Endodermal cell (in vitro differentiated cells): ENCODE results near the gene MICAL3. TPM values are rescaled to one million over a fixed set of nuclear protein-coding genes. Genes with fewer than 3 reads are reported as not detected.

Experiments
- DNase-seq: peaks from one replicate; pipeline ENCODE4 v3.0.0-alpha.2; 2017
- H3K27ac ChIP-seq: 2 replicates; pipeline ENCODE4 v1.5.1; 2013; ENCODE audit warnings: mild to moderate bottlenecking, low read depth, low read length, moderate library complexity
- H3K27me3 ChIP-seq: 2 replicates; pipeline ENCODE4 v1.6.1; 2013; ENCODE audit warnings: mild to moderate bottlenecking, low read length, moderate library complexity; ENCODE audit not compliant: insufficient read depth, control insufficient read depth, poor library complexity, severe bottlenecking
- H3K36me3 ChIP-seq: 2 replicates; pipeline ENCODE4 v1.7.0; 2013; ENCODE audit warnings: mild to moderate bottlenecking, low read length, moderate library complexity; ENCODE audit not compliant: control insufficient read depth, insufficient read depth
- H3K4me1 ChIP-seq: one replicate; pipeline ENCODE4 v1.7.0; 2013; ENCODE audit warnings: low read length; ENCODE audit not compliant: control insufficient read depth, insufficient read depth
- H3K4me3 ChIP-seq: 2 replicates; pipeline ENCODE4 v1.5.1; 2013; ENCODE audit warnings: mild to moderate bottlenecking, low read length, moderate library complexity
- H3K9ac ChIP-seq: 2 replicates; pipeline ENCODE4 v1.6.1; 2013; ENCODE audit warnings: mild to moderate bottlenecking, low read length, moderate library complexity; ENCODE audit not compliant: poor library complexity, severe bottlenecking; ENCODE audit errors: extremely low read depth
- H3K9me3 ChIP-seq: 2 replicates; pipeline ENCODE4 v1.6.1; 2013; ENCODE audit warnings: mild to moderate bottlenecking, low read length, moderate library complexity; ENCODE audit not compliant: control insufficient read depth
- H3K27ac Mint-ChIP-seq: 2 replicates; pipeline ENCODE4 v1.8.0; 2020; ENCODE audit warnings: mixed read lengths
- H3K27me3 Mint-ChIP-seq: 2 replicates; pipeline ENCODE4 v1.8.0; 2021; ENCODE audit warnings: mild to moderate bottlenecking, mixed read lengths; ENCODE audit not compliant: insufficient read depth
- H3K36me3 Mint-ChIP-seq: 2 replicates; pipeline ENCODE4 v1.8.0; 2020; ENCODE audit warnings: low read depth, mixed read lengths
- H3K4me1 Mint-ChIP-seq: 2 replicates; pipeline ENCODE4 v1.8.0; 2020; ENCODE audit warnings: mixed read lengths
- H3K4me3 Mint-ChIP-seq: 2 replicates; pipeline ENCODE4 v1.8.0; 2020; ENCODE audit warnings: mild to moderate bottlenecking, moderate library complexity, mixed read lengths
- H3K9me3 Mint-ChIP-seq: 2 replicates; pipeline ENCODE4 v1.8.0; 2020; ENCODE audit warnings: mild to moderate bottlenecking, mixed read lengths
- WGBS, 2 experiments: methylation state at CpG; one replicate each; pipeline versions ENCODE4 v1.1.5 to v1.1.7; 2013; ENCODE audit warnings: missing lambda C conversion rate in 2 of 2, mixed read lengths in 1 of 2; ENCODE audit not compliant: insufficient coverage in 1 of 2, insufficient read length in 1 of 2; 5-methylcytosine and 5-hydroxymethylcytosine counted together
- total RNA-seq, 2 donors: library from RNA; stranded (reverse); fragmentation: NEBNext Ultra II Directional in 1 of 2; extraction: Animal tissue kit (Norgen Biotek cat#: 25700) in 1 of 2; gene quantifications; 2 replicates in 1 of 2; 3 replicates in 1 of 2; pipeline ENCODE4 v1.2.1, GENCODE V29; 2021
- TF ChIP-seq, protein P1 (sequence below): fragments of 200-600 bp; sonication (generic); conservative IDR thresholded peaks from 2 replicates; pipeline ENCODE4 v1.5.0; 2021; ENCODE audit warnings: antibody characterized with exemption, mild to moderate bottlenecking

MICAL3 gene
- total RNA-seq, 2 donors from 2014 or later: 42.8 to 48.1 TPM

DNA sequence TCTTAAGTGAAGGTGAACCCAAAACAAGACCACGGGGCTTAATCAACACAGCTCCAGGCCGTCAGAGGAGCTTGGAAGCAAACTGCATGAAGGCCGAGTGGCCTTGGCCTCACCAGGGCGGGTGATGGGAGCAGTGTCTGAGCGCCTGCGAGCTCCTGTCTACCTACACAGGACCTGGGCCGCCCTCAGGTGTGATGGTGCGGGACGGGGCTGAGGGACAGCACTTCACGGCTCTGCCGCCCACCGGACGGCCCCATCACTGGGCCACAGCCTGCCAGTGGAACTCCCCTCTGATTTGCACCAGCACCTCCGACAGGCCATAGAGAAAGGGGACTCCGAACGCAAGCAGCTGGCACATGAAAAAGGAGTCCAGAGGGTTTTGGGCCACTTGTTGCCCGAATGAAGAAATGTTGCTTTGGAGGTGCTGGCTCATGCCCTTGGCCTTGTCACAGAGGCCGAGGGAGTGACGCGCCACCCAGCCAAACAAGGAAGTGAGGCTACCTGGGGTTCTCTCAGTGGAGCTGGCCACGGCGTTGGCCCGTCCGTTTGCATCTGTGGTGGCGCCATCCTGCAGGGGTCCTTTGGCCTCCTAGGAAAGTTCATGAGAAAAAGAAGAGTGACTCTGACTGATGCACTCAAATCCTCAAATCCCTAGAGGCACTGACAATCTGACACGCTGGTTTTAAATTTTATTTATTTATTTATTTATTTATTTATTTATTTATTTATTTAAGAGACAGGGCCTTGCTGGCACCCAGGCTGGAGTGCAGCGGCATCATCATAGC lies 159.8 kb downstream of the MICAL3 start:
- Histone ChIP-seq H3K9ac (no peak overlapping the region), H3K4me3 (no peak overlapping the region), H3K9me3 (no peaks in the 10 kb centered on the region), H3K27ac (no peak overlapping the region), H3K4me1 (no peaks in the 10 kb centered on the region), H3K36me3 (peaks cover 25% of the 10 kb centered on the region), H3K27me3 (no peaks in the 10 kb centered on the region)
- DNase-seq: no peak
- Mint-ChIP-seq H3K4me1 (no peaks in the 10 kb centered on the region), H3K9me3 (no peaks in the 10 kb centered on the region), H3K27me3 (no peaks in the 10 kb centered on the region), H3K4me3 (no peak overlapping the region), H3K36me3 (peaks cover 30% of the 10 kb centered on the region), H3K27ac (no peak overlapping the region)
- WGBS, 2 experiments: 96 to 99% methylated on average over 25 to 26 of the region's 27 CpGs
- TF ChIP-seq, protein P1, sequence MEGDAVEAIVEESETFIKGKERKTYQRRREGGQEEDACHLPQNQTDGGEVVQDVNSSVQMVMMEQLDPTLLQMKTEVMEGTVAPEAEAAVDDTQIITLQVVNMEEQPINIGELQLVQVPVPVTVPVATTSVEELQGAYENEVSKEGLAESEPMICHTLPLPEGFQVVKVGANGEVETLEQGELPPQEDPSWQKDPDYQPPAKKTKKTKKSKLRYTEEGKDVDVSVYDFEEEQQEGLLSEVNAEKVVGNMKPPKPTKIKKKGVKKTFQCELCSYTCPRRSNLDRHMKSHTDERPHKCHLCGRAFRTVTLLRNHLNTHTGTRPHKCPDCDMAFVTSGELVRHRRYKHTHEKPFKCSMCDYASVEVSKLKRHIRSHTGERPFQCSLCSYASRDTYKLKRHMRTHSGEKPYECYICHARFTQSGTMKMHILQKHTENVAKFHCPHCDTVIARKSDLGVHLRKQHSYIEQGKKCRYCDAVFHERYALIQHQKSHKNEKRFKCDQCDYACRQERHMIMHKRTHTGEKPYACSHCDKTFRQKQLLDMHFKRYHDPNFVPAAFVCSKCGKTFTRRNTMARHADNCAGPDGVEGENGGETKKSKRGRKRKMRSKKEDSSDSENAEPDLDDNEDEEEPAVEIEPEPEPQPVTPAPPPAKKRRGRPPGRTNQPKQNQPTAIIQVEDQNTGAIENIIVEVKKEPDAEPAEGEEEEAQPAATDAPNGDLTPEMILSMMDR: no peak

DNA sequence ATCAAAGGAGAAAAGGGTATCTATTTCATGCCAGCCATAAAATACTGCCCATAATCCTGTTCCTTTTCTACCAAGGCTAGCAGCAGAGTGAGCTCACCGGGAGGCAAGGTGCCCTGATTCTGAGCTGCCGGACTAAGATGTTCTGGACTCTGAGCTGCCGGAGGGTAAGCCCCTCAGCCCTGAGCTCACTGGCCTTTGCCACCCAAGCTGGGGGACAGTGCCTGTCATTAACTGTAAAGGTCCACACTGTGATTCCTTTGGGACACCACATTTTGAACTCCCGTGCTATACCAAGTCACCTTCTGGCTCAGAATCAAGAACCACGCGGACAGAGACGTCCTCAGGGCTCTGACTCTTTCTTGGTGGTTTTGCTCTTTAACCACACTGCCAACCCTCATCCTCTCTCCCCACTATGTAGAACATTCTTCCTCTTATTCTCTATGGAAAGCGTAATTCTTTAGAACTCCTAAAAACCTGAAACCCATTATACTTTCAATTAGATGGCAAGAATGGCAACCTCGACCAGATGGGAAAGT lies 161.6 kb downstream of the MICAL3 start:
- Histone ChIP-seq H3K9ac (no peak overlapping the region), H3K4me3 (no peak overlapping the region), H3K9me3 (no peaks in the 10 kb centered on the region), H3K27ac (no peak overlapping the region), H3K27me3 (no peaks in the 10 kb centered on the region), H3K4me1 (no peaks in the 10 kb centered on the region), H3K36me3 (peaks cover 22% of the 10 kb centered on the region)
- TF ChIP-seq, protein P1: no peak
- Mint-ChIP-seq H3K27ac (no peak overlapping the region), H3K27me3 (no peaks in the 10 kb centered on the region), H3K9me3 (no peaks in the 10 kb centered on the region), H3K4me1 (no peaks in the 10 kb centered on the region), H3K4me3 (no peak overlapping the region), H3K36me3 (peaks cover 18% of the 10 kb centered on the region)
- DNase-seq: no peak
- WGBS, 2 experiments: 96 to 99% methylated on average over 8 to 9 of the region's 9 CpGs

DNA sequence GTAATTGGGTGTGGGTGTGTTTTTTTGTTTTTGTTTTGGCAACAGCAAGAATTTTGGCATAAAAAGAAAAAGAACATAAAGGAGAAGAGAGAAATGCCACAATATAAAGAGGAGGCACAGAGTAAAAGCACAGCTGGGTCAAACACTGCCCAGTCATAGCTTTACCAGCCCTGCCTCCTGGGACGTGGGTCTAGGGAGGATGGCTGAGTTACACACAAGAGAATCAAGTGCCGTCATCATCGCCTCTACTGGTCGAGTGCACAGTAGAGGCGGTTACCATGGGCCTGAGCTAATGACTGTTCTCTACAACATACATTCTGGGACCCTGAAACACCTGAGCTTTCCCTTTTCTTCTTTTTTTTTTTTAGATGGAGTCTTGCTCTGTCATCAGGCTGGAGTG lies 162.5 kb downstream of the MICAL3 start:
- Mint-ChIP-seq H3K27ac (no peak overlapping the region), H3K9me3 (no peaks in the 10 kb centered on the region), H3K4me1 (peaks cover 2% of the 10 kb centered on the region), H3K4me3 (no peak overlapping the region), H3K36me3 (peaks cover 18% of the 10 kb centered on the region), H3K27me3 (no peaks in the 10 kb centered on the region)
- no peak for DNase-seq
- WGBS, 2 experiments: 86 to 91% methylated on average over 5 of the region's 5 CpGs
- TF ChIP-seq, protein P1: no peak
- no peak overlapping the region for H3K4me3 ChIP-seq
- H3K27ac ChIP-seq: no peak overlapping the region
- no peaks in the 10 kb centered on the region for H3K9me3 ChIP-seq
- peaks cover 22% of the 10 kb centered on the region for H3K36me3 ChIP-seq
- H3K27me3 ChIP-seq: no peaks in the 10 kb centered on the region
- H3K9ac ChIP-seq: no peak overlapping the region
- no peaks in the 10 kb centered on the region for H3K4me1 ChIP-seq
